Endothelial cell of umbilical vein (primary cell): ENCODE data around the gene DUSP6. TPM values are rescaled to one million over a fixed set of nuclear protein-coding genes. Genes with fewer than 3 reads are reported as not detected.
A peak's percentile ranks its signal among the peaks of the same experiment; 100 is the strongest.

ENCODE experiments used
- BruUV-seq: library from RNA; stranded (reverse); fragments of 400-500 nt; replicated peaks from 2 replicates; lab custom pipeline; 2021; lab: Mats Ljungman, UMichigan
- CTCF ChIA-PET: fragments of 300-600, 350-600 bp; sonication (Branson Sonifier 250); formaldehyde crosslinking; loops from one replicate; lab custom pipeline; 2021; ENCODE audit warnings: antibody characterized with exemption, inconsistent platforms; lab: Charles Lee
- POLR2A ChIA-PET: fragments of 300-600, 350-600 bp; sonication (Branson Sonifier 250); formaldehyde crosslinking; loops from one replicate; lab custom pipeline; 2021; ENCODE audit warnings: antibody characterized with exemption, inconsistent platforms; lab: Charles Lee
- DNase-seq: peaks from one replicate; pipeline ENCODE4 v3.0.0-alpha.2; 2011; ENCODE audit warnings: low read depth, low spot score
- FAIRE-seq: peaks from 2 replicates; lab custom pipeline; 2011; peaks lifted over from hg19 to GRCh38; lab: Jason Lieb, UNC
- H2AFZ ChIP-seq: 2 replicates; pipeline ENCODE4 v1.6.0; 2012; ENCODE audit warnings: low read depth, low read length, control low read depth, inconsistent platforms
- H3K27ac ChIP-seq: 2 replicates; pipeline ENCODE4 v1.5.1; 2011; ENCODE audit warnings: low read depth, mild to moderate bottlenecking, control low read depth, low read length, moderate library complexity; ENCODE audit not compliant: insufficient read depth
- H3K27me3 ChIP-seq, 2 experiments: 2 replicates each; pipeline versions ENCODE4 v1.6.0 to v1.6.1; 2011; ENCODE audit warnings: low read length in 2 of 2, mixed read lengths in 1 of 2; ENCODE audit not compliant: control insufficient read depth in 2 of 2, insufficient read depth in 2 of 2
- H3K36me3 ChIP-seq, 2 experiments: 2 replicates in 1 of 2; 3 replicates in 1 of 2; pipeline ENCODE4 v1.5.1; 2011; ENCODE audit warnings: low read length in 2 of 2, mild to moderate bottlenecking in 1 of 2, moderate library complexity in 1 of 2; ENCODE audit not compliant: control insufficient read depth in 2 of 2, insufficient read depth in 2 of 2; ENCODE audit errors: extremely low read depth in 1 of 2
- H3K4me1 ChIP-seq: 3 replicates; pipeline ENCODE4 v1.5.1; 2011; ENCODE audit warnings: mild to moderate bottlenecking, low read length; ENCODE audit not compliant: control insufficient read depth, insufficient read depth; ENCODE audit errors: extremely low read depth
- H3K4me2 ChIP-seq: 2 replicates; pipeline ENCODE4 v1.6.1; 2011; ENCODE audit warnings: low read length, control low read depth, mixed read lengths; ENCODE audit not compliant: insufficient read depth
- H3K4me3 ChIP-seq, 3 experiments: fragments of 200-600 bp in 1 of 3; sonication (generic), shearing (Covaris generic) in 1 of 3; replicated peaks in 1 of 3; 2 replicates each; pipeline ENCODE4 v1.5.1; 2011 to 2016; ENCODE audit warnings: control low read depth in 3 of 3, low read length in 3 of 3, mild to moderate bottlenecking in 2 of 3, inconsistent platforms in 1 of 3, low read depth in 1 of 3, moderate library complexity in 1 of 3; ENCODE audit not compliant: insufficient read depth in 1 of 3
- H3K79me2 ChIP-seq: 2 replicates; pipeline ENCODE4 v1.6.0; 2012; ENCODE audit warnings: low read length, inconsistent platforms; ENCODE audit not compliant: control insufficient read depth, insufficient read depth
- H3K9ac ChIP-seq: replicated peaks from 2 replicates; pipeline ENCODE3; 2011; ENCODE audit warnings: low read length, control low read depth; ENCODE audit not compliant: insufficient read depth; ENCODE audit errors: extremely low read depth
- H3K9me1 ChIP-seq: replicated peaks from 3 replicates; pipeline ENCODE4 v1.6.0; 2011; ENCODE audit warnings: mild to moderate bottlenecking, low read length; ENCODE audit not compliant: control insufficient read depth, insufficient read depth; ENCODE audit errors: extremely low read depth
- H3K9me3 ChIP-seq: replicated peaks from 2 replicates; pipeline ENCODE4 v1.5.1; 2012; ENCODE audit warnings: low read length, inconsistent platforms; ENCODE audit not compliant: control insufficient read depth, insufficient read depth
- H4K20me1 ChIP-seq: replicated peaks from 2 replicates; pipeline ENCODE3; 2011; ENCODE audit warnings: mild to moderate bottlenecking, low read length; ENCODE audit not compliant: control insufficient read depth, insufficient read depth; ENCODE audit errors: extremely low read depth
- FOS ChIP-seq: IDR thresholded peaks from 2 replicates; pipeline ENCODE4 v1.6.1; 2011; ENCODE audit warnings: mild to moderate bottlenecking, low read length, moderate library complexity, borderline replicate concordance; ENCODE audit not compliant: insufficient read depth
- GATA2 ChIP-seq: IDR thresholded peaks from 2 replicates; pipeline ENCODE4 v1.7.0; 2011; ENCODE audit warnings: low read depth, mild to moderate bottlenecking, moderate library complexity, mixed read lengths, low read length; ENCODE audit not compliant: insufficient read length, insufficient read depth
- JUN ChIP-seq: IDR thresholded peaks from 2 replicates; pipeline ENCODE4 v1.6.1; 2011; ENCODE audit warnings: borderline replicate concordance, low read depth; ENCODE audit not compliant: insufficient read length, insufficient read depth
- POLR2A ChIP-seq: IDR thresholded peaks from 2 replicates; pipeline ENCODE4 v1.6.1; 2012; ENCODE audit warnings: low read depth, mild to moderate bottlenecking, control low read depth, low read length
- POLR2AphosphoS5 ChIP-seq: IDR thresholded peaks from 2 replicates; pipeline ENCODE4 v1.6.1; 2012; ENCODE audit warnings: low read depth, mild to moderate bottlenecking, control low read depth, low read length, moderate library complexity; ENCODE audit not compliant: insufficient read depth
- dilution Hi-C: fragments of 300-500 bp; cut with MboI; formaldehyde crosslinking; loops from one replicate; pipeline ENCODE4 v1.15.0; 2019; ENCODE audit warnings: low sequenced_read_pairs; ENCODE audit not compliant: extremely low pct_ligation_motif_present
- intact Hi-C: fragments of 100-400 bp; cut with micrococcal nuclease; formaldehyde crosslinking; loops from one replicate; pipeline ENCODE4 v1.10.0; 2022
- polyA plus RNA-seq, 4 experiments: library from polyadenylated mRNA; depleted of rRNA in 3 of 4; stranded (reverse) in 3 of 4; unstranded in 1 of 4; fragments of >200 nt; gene quantifications; 2 replicates each; pipeline versions ENCODE4 v1.2.1 to v1.2.3, GENCODE V29; 2011 to 2012; ENCODE audit warnings: missing spikeins in 1 of 4
- total RNA-seq: library from RNA; stranded (reverse); gene quantifications from 2 replicates; pipeline ENCODE4 v1.2.3, GENCODE V29; 2021
- TF ChIP-seq, protein P1 (sequence below), 2 donors: IDR thresholded peaks; 1 replicate in 1 of 2; 2 replicates in 1 of 2; pipeline ENCODE4 v1.5.1; 2011; ENCODE audit warnings: low read length in 2 of 2, mild to moderate bottlenecking in 2 of 2, moderate library complexity in 2 of 2, control low read depth in 1 of 2, inconsistent platforms in 1 of 2, low read depth in 1 of 2; ENCODE audit not compliant: insufficient read depth in 1 of 2; ENCODE audit errors: extremely low read depth in 1 of 2

Gene DUSP6
- total and polyA plus RNA-seq, 2 donors (not counting 3 experiments of a cell fraction or from before 2014, with no cell fraction given) = 148 to 149 TPM

DNA sequence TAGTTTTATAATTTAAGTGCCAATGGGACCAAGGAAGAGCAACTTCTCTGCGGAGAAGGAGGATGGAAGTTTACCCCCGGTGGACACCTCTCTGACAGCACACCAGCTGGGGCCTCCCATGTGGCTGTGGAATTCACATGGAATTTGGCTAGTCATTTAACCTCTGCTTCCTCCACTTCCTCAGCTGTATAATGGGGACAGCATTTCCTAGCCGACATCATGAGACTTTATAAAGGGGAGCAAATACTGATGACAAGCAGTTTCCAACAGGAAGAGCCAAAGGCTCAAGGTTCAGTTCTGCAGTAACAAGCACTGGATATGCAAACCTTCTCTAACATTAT is 7.5 kb downstream of the DUSP6 start:
- Histone ChIP-seq H3K9me3 (no peaks in the 10 kb centered on the region), H4K20me1 (no peaks in the 10 kb centered on the region), H3K79me2 (peaks cover 27% of the 10 kb centered on the region), H3K4me3 (no peak overlapping the region), H3K4me1 (peaks cover 48% of the 10 kb centered on the region), H2AFZ (no peak overlapping the region), H3K9me1 (no peaks in the 10 kb centered on the region), H3K9ac (no peak overlapping the region), H3K36me3 (peaks cover 9 to 21% of the 10 kb centered on the region in 2 experiments), H3K4me2 (peak overlapping the region; percentile 3), H3K27ac (no peak overlapping the region), H3K27me3 (no peaks in the 10 kb centered on the region)
- POLR2A ChIA-PET = no interaction called here
- BruUV-seq = no TSS peak
- DNase-seq (peak; percentile 12), FAIRE-seq (peak; percentile 72)
- dilution Hi-C loops (loop anchor here (25.0 kb wide), 1 partner anchor 117 kb away; no protein-coding TSS in a partner anchor), intact Hi-C loops (no loop called here)
- CTCF ChIA-PET = interaction anchor here (1.5 to 3.6 kb wide), 3 partner anchors 9 to 116 kb away, joined by 3 to 69 read pairs (median 4); no protein-coding TSS in a partner anchor
- TF ChIP-seq FOS (no peak), POLR2AphosphoS5 (peak; percentile 36), JUN (peak; percentile 27), GATA2 (no peak)

DNA sequence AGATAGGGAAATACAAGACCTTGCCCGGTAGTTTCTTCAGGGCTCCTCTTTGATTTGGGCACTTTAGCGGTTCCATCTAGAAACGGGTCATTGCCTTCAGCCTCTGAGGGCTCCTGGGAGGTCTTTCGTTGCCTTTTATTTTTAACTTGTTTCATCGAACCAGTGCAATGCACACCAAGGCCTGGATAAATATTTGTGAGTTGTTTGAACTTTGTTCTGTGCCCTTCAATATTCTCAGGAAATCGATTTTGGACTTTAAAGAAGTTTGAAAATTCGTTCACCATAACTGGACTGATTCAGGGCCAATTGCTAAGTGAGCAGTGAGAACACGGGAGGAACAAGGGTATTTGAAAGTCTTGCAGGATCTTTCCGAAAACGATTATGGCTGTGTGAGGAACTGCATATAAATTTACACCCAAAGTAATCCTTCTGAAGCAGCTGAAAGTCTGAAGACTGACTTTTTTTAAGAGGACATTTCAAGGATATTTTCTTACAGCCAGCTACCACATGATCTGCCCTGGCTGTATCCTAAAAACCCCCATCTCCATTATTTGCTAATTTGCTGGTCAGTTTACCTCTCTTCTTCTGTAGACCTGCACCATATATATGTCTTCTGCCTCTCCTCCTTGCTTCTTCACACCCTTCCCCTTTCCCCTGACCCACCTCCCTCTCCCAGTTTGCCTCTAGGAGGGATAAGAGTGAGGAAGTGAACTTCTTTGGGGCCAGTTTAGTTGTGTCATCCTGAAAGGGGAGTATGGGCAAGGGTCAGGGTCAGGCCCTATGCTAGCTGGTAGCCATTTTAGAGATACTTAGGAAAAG is 8.0 kb downstream of the DUSP6 start:
- dilution Hi-C loops = loop anchor here (25.0 kb wide), 1 partner anchor 118 kb away; no protein-coding TSS in a partner anchor
- Histone ChIP-seq H3K36me3 (peaks cover 7 to 16% of the 10 kb centered on the region in 2 experiments), H4K20me1 (no peaks in the 10 kb centered on the region), H3K9me1 (no peaks in the 10 kb centered on the region), H3K4me2 (no peak overlapping the region), H3K27me3 (no peaks in the 10 kb centered on the region), H2AFZ (no peak overlapping the region), H3K27ac (no peak overlapping the region), H3K9ac (no peak overlapping the region), H3K9me3 (no peaks in the 10 kb centered on the region), H3K4me1 (peaks cover 46% of the 10 kb centered on the region), H3K4me3 (no peak overlapping the region), H3K79me2 (peaks cover 21% of the 10 kb centered on the region)
- ChIA-PET POLR2A (no interaction called here), CTCF (interaction anchor here (1.7 kb wide), 1 partner anchor 10 kb away, joined by 4 read pairs; no protein-coding TSS in a partner anchor)
- BruUV-seq = no TSS peak
- TF ChIP-seq POLR2A (no peak), JUN (no peak)
- TF ChIP-seq, protein P1, sequence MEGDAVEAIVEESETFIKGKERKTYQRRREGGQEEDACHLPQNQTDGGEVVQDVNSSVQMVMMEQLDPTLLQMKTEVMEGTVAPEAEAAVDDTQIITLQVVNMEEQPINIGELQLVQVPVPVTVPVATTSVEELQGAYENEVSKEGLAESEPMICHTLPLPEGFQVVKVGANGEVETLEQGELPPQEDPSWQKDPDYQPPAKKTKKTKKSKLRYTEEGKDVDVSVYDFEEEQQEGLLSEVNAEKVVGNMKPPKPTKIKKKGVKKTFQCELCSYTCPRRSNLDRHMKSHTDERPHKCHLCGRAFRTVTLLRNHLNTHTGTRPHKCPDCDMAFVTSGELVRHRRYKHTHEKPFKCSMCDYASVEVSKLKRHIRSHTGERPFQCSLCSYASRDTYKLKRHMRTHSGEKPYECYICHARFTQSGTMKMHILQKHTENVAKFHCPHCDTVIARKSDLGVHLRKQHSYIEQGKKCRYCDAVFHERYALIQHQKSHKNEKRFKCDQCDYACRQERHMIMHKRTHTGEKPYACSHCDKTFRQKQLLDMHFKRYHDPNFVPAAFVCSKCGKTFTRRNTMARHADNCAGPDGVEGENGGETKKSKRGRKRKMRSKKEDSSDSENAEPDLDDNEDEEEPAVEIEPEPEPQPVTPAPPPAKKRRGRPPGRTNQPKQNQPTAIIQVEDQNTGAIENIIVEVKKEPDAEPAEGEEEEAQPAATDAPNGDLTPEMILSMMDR (IDR thresholded peaks at IDR 0.05; ENCODE audit: extremely low read depth in 1 of 2, insufficient read depth in 1 of 2, low read depth in 1 of 2, low read length in 2 of 2) = no peak
- intact Hi-C loops = no loop called here
- DNase-seq (no peak), FAIRE-seq (peak; percentile 21)
